ENCODE measurements around the gene SH2B2.

SH2B2 gene

GRCh38 chr7:102304668-102305067, 18.0 kb downstream of the SH2B2 start:
- no peak for DNase-seq (ENCODE audit: low read depth)
- in situ Hi-C loops (cut with HindIII; ENCODE audit: low sequenced_read_pairs) = no loop called here
- TF ChIP-seq, protein P1, sequence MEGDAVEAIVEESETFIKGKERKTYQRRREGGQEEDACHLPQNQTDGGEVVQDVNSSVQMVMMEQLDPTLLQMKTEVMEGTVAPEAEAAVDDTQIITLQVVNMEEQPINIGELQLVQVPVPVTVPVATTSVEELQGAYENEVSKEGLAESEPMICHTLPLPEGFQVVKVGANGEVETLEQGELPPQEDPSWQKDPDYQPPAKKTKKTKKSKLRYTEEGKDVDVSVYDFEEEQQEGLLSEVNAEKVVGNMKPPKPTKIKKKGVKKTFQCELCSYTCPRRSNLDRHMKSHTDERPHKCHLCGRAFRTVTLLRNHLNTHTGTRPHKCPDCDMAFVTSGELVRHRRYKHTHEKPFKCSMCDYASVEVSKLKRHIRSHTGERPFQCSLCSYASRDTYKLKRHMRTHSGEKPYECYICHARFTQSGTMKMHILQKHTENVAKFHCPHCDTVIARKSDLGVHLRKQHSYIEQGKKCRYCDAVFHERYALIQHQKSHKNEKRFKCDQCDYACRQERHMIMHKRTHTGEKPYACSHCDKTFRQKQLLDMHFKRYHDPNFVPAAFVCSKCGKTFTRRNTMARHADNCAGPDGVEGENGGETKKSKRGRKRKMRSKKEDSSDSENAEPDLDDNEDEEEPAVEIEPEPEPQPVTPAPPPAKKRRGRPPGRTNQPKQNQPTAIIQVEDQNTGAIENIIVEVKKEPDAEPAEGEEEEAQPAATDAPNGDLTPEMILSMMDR (IDR thresholded peaks at IDR 0.05; ENCODE audit: low read depth, low read length, missing control alignments) = no peak
- H3K4me3 ChIP-seq (ENCODE audit: low read depth, low read length) = no peak overlapping the region

GRCh38 chr7:102305414-102306268, 19.0 kb downstream of the SH2B2 start:
- TF ChIP-seq, protein P1 (IDR thresholded peaks at IDR 0.05; ENCODE audit: low read depth, low read length, missing control alignments) = no peak
- no peak for DNase-seq (ENCODE audit: low read depth)
- H3K4me3 ChIP-seq (ENCODE audit: low read depth, low read length) = no peak overlapping the region
- in situ Hi-C loops (cut with HindIII; ENCODE audit: low sequenced_read_pairs) = no loop called here

DNA sequence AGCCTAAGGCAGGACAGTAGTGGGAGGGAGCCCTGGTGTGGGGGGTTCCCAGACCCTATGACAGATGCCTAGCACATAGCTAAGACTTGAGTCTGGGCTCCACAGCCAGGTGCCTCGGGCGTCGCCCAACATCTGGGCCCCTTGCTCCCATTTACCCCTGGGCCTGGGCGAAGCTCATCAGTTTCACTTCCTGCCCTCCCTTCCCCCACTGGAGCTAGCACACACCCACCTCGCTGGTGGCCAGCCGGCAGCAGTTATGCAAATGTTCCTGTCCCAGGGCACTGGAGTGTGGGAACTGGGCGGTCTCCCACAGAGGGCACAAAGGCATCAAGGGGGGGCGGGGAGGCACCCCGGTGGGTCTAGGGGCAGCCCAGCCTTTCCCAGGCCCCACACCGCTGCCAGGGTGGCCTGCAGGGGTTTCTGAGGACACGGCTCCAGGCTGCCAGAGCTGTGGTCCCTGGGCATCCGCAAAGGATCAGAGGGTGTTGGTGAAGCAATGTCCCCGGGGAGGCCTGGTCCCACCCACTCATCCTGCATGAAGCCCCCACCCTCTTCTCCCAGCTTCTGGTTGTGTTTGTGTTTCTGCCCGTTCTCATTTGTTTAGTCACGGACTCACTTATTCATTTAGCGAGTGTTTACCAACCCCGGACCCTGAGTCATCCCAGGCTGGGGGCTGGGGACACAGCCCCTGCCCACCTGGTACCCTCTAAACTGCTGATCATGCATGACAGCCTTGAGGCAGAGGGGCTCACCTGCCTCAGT, 20.4 kb downstream of the SH2B2 start:
- in situ Hi-C loops (cut with HindIII; ENCODE audit: low sequenced_read_pairs) = no loop called here
- DNase-seq (ENCODE audit: low read depth) = no peak
- no peak overlapping the region for H3K4me3 ChIP-seq (ENCODE audit: low read depth, low read length)
- TF ChIP-seq, protein P1 (IDR thresholded peaks at IDR 0.05; ENCODE audit: low read depth, low read length, missing control alignments) = no peak

DNA sequence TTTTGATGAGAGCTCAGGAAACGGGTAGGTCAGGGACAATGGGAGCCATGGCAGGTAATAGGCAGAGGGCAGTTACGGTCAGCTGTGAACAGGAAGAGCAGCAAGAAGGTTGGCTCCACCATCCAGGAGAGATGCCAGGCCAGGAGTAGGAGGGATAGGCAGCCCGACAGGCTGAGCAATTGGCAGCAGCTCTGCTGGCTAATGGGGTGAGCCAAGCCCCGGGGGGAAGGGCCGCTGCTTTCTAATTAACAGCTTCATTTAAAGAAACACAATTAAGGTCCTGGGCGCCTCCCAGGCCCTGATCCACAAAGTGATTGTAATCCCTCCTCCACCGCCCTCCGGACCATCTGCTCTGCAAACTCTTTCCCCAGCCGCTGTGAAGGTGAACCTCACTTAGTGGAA, 23.7 kb downstream of the SH2B2 start:
- in situ Hi-C loops (cut with HindIII; ENCODE audit: low sequenced_read_pairs) = no loop called here
- H3K4me3 ChIP-seq (ENCODE audit: low read depth, low read length) = no peak overlapping the region
- DNase-seq (ENCODE audit: low read depth) = no peak
- TF ChIP-seq, protein P1 (IDR thresholded peaks at IDR 0.05; ENCODE audit: low read depth, low read length, missing control alignments) = no peak

DNA sequence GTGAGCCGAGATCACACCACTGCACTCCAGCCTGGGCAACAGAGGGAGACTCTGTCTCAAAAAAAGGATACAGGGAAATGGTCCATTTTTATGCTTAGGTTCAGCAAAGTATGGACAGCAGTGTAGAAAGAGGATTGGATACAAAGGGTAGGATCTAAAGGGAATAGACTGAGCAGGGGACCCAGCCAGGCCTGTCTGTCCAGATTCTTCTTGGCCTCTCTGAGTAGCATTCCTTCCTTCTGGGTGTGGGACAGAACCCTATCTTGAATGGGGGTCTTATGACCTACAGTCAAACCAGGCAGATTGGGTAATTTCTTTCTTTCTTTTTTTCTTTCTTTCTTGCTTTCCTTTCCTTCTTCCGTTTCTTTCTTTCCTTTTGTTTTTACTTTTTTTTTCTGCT, 25.6 kb downstream of the SH2B2 start:
- DNase-seq (ENCODE audit: low read depth) = no peak
- TF ChIP-seq, protein P1 (IDR thresholded peaks at IDR 0.05; ENCODE audit: low read depth, low read length, missing control alignments) = no peak
- in situ Hi-C loops (cut with HindIII; ENCODE audit: low sequenced_read_pairs) = no loop called here
- no peak overlapping the region for H3K4me3 ChIP-seq (ENCODE audit: low read depth, low read length)

DNA sequence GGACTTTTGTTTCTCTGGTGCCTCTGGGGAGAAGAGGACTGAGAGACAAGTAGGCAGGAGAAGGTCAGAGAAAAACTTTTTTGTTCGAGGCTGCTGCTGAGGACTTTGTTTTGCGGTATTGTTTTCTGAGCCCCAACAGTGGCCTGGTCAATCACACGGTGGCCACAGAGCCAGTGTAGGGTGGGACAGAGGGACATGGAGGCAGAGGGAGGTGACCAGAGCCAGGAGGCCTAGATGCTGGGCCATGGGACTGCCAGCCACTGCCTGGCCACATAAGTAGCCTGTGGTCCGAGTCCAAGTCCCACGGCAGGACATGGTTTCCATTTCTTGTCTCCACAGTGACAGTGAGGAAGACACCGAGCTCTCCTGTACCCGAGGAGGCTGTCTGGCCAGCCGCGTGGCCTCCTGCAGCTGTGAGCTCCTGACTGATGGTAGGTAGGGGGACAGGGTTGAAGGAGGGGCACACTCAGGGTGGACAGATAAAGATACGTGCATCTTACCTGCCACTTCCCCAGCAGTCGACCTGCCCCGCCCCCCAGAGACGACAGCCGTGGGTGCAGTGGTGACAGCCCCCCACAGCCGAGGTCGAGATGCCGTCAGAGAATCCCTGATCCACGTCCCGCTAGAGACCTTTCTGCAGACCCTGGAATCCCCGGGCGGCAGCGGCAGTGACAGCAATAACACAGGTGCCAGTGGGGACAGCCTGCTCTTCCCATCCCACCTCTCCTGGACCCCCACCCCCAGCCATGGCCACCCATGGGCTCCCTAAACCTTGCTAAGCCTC, 27.5 kb downstream of the SH2B2 start:
- TF ChIP-seq, protein P1 (IDR thresholded peaks at IDR 0.05; ENCODE audit: low read depth, low read length, missing control alignments) = no peak
- in situ Hi-C loops (cut with HindIII; ENCODE audit: low sequenced_read_pairs) = no loop called here
- DNase-seq (ENCODE audit: low read depth) = no peak
- no peak overlapping the region for H3K4me3 ChIP-seq (ENCODE audit: low read depth, low read length)

All from astrocyte of the cerebellum (primary cell).